ENCODE data around the gene LHFPL6. TPM values are rescaled to one million over a fixed set of nuclear protein-coding genes. Genes with fewer than 3 reads are reported as not detected.

The LHFPL6 gene
- total RNA-seq, 4 donors from 2014 or later = 113 to 177 (median 146) TPM

DNA sequence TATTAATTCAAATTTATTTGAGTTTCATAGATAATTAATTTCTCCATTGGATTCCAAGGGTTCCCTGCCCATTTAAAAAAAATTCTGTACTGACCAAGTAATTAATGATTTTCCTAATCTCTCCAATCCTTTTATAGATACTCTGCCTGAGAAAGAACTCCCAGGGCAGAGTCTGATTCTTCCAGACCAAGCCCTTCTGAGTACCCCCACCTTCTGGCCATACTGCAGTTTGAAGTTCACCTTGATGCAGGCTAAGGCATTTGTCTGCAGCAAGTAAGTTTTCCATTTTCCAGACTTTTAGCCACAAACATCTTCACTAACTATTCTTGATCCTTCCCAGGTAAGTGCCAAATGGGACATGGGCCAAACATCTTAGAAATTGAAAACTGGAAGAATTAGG, 195.9 kb downstream of the LHFPL6 start:
- TF ChIP-seq POLR2A (IDR thresholded peaks at IDR 0.05) = no peak
- no peak for TF ChIP-seq CTCF (IDR thresholded peaks at IDR 0.05)
- no peak for TF ChIP-seq EP300 (IDR thresholded peaks at IDR 0.05)

GRCh38 chr13:39406688-39407087, 196.3 kb downstream of the LHFPL6 start:
- WGBS, 2 donors = 94 to 100% methylated on average over 1 of the region's 1 CpG
- Histone ChIP-seq H3K27me3 (no peaks in the 10 kb centered on the region), H3K4me1 (peaks cover 0 to 55% (median 23%) of the 10 kb centered on the region in 4 donors), H3K36me3 (no peaks in the 10 kb centered on the region), H3K27ac (no peak overlapping the region), H3K4me3 (no peak overlapping the region), H3K9me3 (no peaks in the 10 kb centered on the region)
- DNase-seq (ENCODE audit: low spot score in 2 of 2) = no peak
- TF ChIP-seq CTCF (IDR thresholded peaks at IDR 0.05) = no peak
- TF ChIP-seq EP300 (IDR thresholded peaks at IDR 0.05) = no peak
- no peak for TF ChIP-seq POLR2A (IDR thresholded peaks at IDR 0.05)

More for the DNA sequence above, 195.9 kb downstream of the LHFPL6 start:
- DNase-seq (ENCODE audit: low spot score in 2 of 2) = no peak
- Histone ChIP-seq H3K36me3 (no peaks in the 10 kb centered on the region), H3K27ac (peak overlapping the region in 1 of 4 donors; percentile 25), H3K27me3 (no peaks in the 10 kb centered on the region), H3K4me3 (no peak overlapping the region), H3K9me3 (no peaks in the 10 kb centered on the region), H3K4me1 (peaks cover 0 to 60% (median 25%) of the 10 kb centered on the region in 4 donors)

GRCh38 chr13:39405596-39406205, 197.3 kb downstream of the LHFPL6 start:
- 84 to 86% methylated on average over 7 of the region's 7 CpGs for WGBS, 2 donors
- Histone ChIP-seq H3K4me3 (no peak overlapping the region), H3K9me3 (no peaks in the 10 kb centered on the region), H3K27ac (no peak overlapping the region), H3K4me1 (peaks cover 0 to 45% (median 16%) of the 10 kb centered on the region in 4 donors), H3K36me3 (no peaks in the 10 kb centered on the region), H3K27me3 (no peaks in the 10 kb centered on the region)
- DNase-seq (ENCODE audit: low spot score in 2 of 2) = no peak
- no peak for TF ChIP-seq CTCF (IDR thresholded peaks at IDR 0.05)
- no peak for TF ChIP-seq EP300 (IDR thresholded peaks at IDR 0.05)
- no peak for TF ChIP-seq POLR2A (IDR thresholded peaks at IDR 0.05)

DNA sequence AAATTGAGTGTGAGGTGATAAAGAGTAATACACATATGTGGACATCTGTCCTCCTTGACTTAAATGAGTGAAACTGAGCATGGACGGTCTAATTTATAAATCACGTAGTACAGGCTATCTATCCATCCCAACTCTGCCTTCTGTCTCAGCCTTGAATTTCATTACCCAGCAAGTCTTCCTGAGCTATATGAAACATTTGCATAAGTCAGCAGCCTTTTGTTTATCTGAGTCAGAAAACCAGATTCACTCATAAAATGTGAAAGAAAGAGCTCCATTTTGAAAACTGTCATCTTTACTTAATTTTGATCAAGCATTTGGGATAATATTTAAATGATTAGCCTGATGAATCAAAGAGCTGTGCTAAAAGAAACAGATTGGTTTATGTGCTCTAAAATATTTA, 197.9 kb downstream of the LHFPL6 start:
- no peaks in the 10 kb centered on the region for H3K9me3 ChIP-seq
- no peak overlapping the region for H3K4me3 ChIP-seq
- TF ChIP-seq EP300 (IDR thresholded peaks at IDR 0.05) (no peak), POLR2A (IDR thresholded peaks at IDR 0.05) (no peak), CTCF (IDR thresholded peaks at IDR 0.05) (no peak)
- WGBS, 2 donors = 88 to 93% methylated on average over 2 of the region's 2 CpGs
- H3K4me1 ChIP-seq = peaks cover 0 to 39% (median 11%) of the 10 kb centered on the region in 4 donors
- no peaks in the 10 kb centered on the region for H3K27me3 ChIP-seq
- H3K27ac ChIP-seq = no peak overlapping the region
- no peak for DNase-seq (ENCODE audit: low spot score in 2 of 2)
- H3K36me3 ChIP-seq = no peaks in the 10 kb centered on the region

DNA sequence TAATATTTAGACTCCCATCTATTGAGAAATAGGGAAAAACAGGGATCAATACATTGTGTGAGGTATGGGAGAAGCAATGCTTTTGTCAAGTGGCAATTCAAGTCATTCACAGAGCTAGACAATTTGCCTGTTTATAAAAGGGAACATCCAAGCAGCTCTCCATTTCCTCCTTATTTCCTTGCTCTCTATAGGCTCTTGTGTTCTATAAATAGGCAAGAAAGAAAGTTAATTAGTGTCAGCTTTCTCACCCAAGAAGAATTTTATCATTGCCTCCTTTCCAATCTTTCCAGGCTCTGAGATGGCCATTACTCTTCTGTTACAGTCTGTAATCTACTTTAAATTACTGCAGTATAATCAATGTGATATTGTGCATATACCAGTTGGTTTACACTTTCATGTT, 199.9 kb downstream of the LHFPL6 start:
- TF ChIP-seq EP300 (IDR thresholded peaks at IDR 0.05) (no peak), CTCF (IDR thresholded peaks at IDR 0.05) (no peak), POLR2A (IDR thresholded peaks at IDR 0.05) (no peak)
- DNase-seq (ENCODE audit: low spot score in 2 of 2) = no peak
- Histone ChIP-seq H3K4me1 (peaks cover 0 to 29% (median 6%) of the 10 kb centered on the region in 4 donors), H3K27ac (no peak overlapping the region), H3K4me3 (no peak overlapping the region), H3K9me3 (no peaks in the 10 kb centered on the region), H3K36me3 (no peaks in the 10 kb centered on the region), H3K27me3 (no peaks in the 10 kb centered on the region)
